HG02852 (cell line): ENCODE measurements around the gene SLC1A7.

Source experiments
- ATAC-seq: cut with Tn5 transposase; IDR thresholded peaks from one replicate; pipeline ENCODE4 v1.9.1; 2021; ENCODE audit warnings: mild to moderate bottlenecking, moderate library complexity; ENCODE audit not compliant: unreplicated experiment

SLC1A7 gene

DNA sequence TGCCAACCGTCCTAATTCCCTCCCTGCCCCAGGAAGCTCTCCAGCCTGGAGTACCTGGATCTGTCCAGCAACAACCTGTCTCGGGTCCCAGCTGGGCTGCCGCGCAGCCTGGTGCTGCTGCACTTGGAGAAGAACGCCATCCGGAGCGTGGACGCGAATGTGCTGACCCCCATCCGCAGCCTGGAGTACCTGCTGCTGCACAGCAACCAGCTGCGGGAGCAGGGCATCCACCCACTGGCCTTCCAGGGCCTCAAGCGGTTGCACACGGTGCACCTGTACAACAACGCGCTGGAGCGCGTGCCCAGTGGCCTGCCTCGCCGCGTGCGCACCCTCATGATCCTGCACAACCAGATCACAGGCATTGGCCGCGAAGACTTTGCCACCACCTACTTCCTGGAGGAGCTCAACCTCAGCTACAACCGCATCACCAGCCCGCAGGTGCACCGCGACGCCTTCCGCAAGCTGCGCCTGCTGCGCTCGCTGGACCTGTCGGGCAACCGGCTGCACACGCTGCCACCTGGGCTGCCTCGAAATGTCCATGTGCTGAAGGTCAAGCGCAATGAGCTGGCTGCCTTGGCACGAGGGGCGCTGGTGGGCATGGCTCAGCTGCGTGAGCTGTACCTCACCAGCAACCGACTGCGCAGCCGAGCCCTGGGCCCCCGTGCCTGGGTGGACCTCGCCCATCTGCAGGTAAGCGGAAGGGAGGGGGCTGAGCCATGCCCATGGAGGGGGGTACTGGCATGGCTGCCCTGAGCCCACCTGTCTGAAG, 63.9 kb downstream of the SLC1A7 start:
- no peak for ATAC-seq

DNA sequence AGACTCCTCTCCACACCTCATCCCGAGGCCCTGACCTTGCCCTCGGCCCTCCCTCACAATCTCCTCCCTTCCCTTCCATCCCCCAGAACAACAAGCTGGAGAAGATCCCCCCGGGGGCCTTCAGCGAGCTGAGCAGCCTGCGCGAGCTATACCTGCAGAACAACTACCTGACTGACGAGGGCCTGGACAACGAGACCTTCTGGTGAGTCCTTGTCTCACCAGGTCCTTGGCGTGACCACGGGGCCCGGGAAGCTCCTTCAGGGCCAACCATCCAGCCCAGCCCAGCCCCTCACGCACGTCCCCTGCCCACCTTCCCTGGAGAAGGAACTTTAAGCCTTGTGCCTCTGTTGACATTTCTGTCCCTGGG, 64.9 kb downstream of the SLC1A7 start:
- ATAC-seq = no peak

DNA sequence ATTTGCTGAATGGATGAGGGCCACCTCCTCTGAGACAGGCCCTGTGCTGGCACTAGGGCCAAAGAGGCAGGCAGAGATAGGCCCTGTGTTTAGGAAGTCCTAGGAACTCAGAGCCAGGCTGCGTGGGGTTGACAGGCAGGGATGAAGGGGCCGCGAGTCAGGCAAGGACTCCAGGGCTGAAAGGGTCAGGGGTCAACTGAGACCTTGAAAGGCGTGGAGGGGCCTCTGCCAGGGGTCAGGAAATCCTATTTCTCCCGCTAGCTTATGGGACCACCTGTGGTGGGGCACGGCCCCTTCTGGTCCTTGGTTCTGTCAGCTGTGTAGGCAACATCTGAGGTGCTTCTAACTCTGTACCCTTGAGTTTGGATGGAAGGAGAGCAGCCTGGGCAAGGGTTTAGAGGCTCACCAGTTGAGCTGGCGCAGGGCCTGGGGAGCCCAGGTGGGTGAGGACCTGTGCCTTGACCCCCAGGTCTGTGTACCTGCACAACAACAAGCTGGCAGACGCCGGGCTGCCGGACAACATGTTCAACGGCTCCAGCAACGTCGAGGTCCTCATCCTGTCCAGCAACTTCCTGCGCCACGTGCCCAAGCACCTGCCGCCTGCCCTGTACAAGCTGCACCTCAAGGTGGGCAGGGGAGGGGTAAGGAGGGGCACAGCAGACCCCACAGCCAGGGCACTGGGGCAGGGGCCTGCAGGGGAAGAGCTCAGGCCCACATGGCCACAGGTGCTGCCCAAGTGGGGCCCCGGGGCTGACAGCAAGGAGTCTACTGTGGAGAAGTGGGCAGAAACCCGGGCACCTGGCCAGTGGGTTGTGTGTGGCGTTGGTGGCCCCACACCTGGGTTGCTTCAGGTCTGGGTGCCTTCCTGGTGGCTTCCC, 65.5 kb downstream of the SLC1A7 start:
- ATAC-seq = no peak

DNA sequence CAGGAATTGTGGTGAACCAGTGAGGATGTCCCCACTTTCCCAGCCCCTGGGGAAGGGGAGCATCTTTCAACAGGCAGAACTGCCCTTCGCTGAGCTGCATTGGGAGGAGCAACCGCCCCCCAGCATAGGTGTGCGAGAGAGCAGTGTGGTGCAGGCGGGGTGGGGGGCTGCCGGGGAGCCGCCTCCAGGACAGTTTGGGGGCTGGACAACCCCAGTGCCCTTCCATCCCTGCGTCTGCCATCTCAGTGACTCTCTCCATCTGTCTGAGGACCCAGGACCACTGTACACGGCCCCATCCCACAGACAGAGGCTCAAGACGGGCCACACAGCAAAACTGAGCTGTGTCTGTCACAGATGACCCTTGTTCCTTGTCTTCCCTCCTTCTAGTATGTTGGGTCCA, 66.3 kb downstream of the SLC1A7 start:
- no peak for ATAC-seq

DNA sequence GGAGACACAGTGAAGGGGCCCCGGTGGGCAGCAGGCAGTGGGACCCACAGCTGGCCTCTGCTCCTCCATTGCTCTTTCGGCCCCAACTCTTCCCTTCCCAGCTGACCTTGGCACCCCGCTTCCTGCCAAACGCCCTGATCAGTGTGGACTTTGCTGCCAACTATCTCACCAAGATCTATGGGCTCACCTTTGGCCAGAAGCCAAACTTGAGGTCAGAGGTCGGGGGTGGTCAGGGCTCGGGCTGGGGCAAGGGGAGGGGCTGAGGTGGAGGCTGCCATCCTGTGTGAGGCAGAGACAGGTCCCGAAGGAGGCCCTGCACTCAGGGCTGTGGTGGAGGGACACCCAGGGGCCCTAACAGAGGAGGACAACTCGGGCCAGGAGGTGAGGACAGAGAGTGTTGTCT, 66.7 kb downstream of the SLC1A7 start:
- ATAC-seq = no peak

DNA sequence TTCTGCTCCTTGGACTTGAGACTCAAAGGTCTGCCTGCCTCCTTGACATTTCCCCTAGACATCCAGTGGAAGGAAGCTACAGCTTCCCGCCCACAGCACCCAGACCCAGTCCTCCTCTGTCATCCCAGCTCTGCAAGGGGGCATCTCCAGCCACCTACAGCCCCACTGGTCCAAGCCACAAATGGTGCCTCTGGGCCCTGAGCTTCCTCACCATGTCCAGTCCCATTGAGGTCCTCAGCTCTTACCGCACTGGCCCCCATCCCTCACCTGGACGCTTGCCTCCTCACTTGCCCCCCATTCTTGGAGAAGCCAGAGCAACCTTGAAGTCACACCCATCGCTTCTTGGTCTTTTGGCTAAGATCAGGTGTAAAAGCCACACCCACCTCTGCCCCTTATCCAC, 67.2 kb downstream of the SLC1A7 start:
- ATAC-seq = no peak

DNA sequence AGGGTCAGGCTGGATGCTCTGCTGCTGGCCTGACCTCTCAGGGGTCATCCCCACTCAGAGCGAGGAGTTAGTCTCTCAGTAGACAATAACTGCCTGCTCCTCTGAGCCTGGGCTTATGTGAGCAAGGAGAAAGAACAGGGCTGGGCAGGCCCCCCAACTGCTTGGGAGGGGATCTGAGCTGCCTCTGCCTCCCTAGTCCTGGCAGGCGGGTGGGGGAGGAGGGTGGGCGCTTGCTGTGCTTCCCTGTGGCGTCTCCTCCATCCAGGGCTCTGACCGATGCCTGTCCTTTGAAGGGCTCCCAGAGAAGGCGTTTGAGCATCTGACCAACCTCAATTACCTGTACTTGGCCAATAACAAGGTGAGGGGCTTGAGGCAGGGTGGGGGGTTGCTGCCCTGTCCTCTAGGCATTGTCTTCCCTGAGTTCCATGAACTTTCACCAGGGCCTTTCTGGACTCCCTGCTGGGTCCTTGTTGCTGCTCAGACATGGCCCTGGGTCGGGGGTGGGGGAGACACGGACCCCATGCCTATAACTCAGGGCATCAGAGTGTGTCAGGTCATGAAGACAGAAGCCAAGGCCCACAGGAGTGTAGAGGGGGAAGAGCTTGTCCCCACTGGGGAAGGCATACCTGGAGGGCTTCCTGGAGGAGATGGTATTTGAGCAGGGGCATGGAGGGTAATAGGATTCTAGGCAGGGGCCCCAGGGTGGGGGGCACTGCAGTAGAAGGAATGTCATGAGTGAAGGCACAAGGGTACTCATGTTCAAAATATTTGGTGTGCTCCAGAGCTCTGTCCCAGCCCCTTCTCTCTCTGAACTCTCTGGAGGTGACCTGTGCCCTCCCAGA, 67.9 kb downstream of the SLC1A7 start:
- ATAC-seq = no peak

DNA sequence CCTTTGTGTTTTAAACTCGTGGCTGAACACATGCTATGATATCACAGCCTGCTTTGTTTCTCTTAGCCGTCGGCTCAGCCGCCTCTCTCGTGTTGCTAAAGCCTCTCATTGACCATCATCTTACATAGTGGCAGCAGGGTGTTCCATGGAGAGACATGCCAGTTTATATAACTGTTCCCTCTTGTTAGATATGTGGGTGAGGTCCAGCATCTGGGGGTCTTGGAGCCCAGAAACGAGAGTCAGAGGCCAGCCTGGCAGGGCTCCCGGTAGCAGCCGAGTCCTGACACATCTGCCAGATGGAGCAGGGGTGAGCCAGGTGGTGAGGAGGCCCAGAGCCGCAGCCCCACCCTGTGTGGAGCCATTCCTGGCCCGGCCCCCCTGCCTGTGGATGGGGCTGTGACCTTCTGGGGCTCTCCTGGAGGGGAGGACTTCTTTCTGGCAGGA, 68.5 kb downstream of the SLC1A7 start:
- ATAC-seq = no peak

DNA sequence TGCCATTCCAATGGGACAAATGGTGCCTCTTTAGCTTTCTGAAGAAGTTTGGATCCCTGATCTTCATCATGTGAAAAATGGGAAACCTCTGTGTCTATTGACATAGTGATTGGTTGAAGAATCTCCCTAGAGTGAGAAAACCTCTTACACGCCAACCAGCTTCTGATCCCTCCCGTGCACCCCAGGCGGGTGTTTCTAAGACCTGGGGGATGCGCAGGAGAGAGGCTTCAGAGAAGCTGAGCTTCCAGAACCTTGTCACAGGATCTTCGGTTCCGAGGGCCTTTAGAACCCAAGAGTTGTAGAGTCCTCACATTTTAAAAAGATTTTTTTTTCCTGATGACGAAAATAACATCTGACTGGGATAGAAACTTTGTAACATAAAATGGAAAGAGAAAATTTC, 69.2 kb downstream of the SLC1A7 start:
- no peak for ATAC-seq

DNA sequence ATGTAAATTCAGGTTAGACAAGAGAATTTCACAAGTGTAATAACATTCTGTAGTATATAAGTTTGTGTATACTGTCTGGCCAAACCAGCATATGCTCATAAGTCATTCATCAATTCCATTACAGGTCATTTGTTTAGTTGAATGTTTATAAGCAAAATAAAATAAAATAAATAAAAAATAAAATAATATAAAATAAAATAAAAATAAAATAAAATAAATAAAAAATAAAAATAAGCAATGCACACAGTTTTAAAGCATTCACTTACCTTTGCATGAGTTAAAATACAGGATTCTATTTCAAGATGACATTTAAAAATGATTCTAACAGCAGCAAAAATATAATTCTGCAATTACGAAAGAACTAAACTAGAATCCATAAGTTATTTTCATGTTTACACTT, 70.5 kb downstream of the SLC1A7 start:
- no peak for ATAC-seq

DNA sequence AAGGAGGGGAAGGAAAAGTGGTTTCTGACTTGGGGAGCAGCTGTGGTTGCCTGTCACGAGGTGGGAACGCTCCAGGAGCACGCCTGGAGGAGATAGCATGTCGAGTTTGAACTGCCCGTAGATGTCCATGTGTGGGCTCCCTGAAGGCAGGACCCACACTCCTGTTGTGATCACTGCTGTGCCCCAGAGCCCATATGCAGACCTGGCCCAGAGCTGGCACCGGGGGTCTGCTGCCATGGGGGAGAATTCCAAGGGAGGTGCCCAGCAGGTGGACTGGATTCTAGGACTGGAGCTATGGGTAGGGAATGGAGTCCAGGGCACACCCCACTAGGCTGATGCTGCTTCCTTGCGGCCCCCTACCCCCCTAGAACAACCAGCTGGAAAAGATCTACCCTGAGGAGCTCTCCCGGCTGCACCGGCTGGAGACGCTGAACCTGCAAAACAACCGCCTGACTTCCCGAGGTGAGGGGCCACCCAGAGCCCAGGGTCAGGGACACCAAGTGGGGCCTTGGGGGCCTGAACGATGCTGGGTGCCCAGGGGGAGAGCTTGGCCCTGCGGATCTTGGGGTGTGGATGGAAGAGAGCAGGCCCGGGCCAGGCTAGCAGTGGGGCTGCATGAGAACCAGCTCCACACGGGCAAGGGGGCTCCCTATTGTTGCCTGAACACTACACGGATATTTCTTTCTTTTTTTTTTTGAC, 71.1 kb downstream of the SLC1A7 start:
- ATAC-seq = no peak

DNA sequence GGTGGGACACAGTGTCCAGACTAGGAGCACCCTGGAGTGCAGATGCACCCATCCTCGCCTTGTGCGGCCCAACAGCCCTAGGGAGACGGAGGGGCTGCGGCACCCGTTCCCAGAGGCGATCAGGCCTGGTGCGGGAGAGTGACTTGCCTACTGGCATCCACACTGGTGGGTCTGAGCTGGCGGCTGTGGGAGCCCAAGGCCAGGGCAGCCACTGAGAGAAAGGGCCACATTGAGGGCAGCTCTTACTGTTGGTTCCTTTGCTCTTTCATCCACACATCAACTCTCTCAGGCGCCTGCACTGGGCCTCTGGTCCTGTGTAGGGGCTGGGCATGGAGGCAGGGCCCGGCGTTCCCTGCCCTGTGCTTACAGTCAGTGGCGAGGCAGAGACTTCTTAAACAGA, 71.8 kb downstream of the SLC1A7 start:
- no peak for ATAC-seq

DNA sequence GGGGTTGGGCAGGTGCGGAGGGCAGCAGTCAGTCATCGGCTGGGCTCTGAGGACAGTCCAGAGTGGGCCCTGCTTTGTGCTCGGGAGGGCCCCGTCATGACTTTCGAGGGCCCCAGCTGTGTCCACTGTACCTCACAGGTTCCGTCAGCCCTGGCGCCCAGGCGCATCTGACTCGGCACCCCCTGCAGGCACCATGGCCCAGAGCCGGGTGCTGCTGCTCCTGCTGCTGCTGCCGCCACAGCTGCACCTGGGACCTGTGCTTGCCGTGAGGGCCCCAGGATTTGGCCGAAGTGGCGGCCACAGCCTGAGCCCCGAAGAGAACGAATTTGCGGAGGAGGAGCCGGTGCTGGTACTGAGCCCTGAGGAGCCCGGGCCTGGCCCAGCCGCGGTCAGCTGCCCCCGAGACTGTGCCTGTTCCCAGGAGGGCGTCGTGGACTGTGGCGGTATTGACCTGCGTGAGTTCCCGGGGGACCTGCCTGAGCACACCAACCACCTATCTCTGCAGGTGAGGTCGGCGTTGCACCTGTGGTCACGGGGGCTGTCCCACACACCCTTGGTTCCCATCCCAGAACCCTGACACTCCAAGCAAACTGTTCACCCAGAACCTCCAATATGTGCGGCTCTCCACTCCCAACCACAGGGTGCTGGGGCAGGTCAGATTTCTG, 72.6 kb downstream of the SLC1A7 start:
- no peak for ATAC-seq

DNA sequence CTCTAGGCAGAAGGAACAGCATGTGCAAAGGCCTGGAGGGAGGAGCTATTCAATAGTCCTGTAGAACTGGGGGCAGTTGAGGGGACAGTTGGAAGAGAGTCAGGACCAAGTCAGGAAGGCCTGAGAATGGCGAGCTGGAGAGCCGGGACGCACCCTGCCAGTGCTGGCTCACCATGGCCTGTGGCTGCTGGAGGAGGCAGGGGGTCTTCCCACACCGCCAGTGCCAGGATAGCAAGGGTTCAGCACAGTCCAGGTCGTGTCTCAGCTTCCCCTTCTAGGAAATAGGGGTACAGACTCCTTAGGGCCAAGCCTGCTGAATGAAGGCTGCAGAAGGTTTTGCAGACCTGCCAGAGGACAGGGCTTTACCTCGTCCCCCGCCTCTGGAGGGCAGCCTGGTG, 73.2 kb downstream of the SLC1A7 start:
- ATAC-seq = no peak

DNA sequence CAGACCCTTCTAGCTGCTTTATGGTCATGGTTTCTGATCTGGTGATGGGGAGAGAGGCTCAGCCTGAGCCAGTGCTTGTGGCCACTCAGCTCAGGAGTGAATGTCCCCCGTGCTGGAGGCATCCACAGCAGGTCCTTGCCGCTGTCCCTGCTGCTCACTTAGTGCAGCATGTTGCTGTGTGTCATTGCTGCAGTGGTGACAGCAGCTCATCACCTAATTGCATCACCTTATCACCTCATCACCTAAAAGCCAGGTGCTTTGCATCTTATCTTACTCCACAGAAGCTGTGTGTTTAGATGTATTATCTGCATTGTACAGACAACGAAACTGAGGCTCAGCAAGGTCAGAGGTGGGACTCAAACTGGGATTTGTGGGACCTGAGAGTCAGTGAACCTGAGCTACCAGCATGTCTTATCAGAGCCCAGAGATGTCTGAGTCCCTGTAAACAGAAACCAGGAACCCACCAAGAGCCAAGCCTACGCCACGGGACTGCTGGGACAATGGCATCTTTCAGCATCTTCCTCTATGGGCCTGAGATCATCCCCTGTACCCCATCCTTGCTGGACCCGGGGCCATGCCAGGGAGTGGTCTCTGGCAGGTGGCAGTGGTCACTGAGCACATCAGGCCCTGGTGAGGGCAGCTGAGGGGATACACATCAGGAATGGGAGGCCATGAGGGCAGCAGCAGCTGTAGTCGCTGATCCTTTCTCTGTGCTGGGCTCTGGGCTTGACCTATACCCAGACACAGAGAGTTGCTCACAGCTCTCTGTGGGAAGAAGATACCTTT, 73.9 kb downstream of the SLC1A7 start:
- no peak for ATAC-seq

DNA sequence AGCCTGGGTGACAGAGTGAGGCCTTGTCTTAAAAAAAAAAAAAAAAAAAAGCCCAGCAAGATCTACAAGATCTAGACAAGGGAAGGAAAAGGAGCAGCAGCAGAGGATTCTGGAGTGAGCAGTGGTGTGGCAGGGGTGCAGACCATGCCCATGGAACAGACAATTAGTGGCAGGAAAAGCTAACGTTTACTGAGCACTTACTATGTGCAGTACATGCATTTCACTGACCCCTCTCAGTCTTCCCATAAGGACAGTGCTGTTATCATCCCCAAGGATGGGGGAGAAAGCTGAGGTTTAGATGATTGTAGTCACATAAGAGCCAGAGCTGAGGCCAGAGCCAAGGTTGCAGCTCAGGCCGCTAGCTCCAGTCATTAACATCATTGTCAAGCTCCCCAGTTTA, 74.6 kb downstream of the SLC1A7 start:
- ATAC-seq = no peak

DNA sequence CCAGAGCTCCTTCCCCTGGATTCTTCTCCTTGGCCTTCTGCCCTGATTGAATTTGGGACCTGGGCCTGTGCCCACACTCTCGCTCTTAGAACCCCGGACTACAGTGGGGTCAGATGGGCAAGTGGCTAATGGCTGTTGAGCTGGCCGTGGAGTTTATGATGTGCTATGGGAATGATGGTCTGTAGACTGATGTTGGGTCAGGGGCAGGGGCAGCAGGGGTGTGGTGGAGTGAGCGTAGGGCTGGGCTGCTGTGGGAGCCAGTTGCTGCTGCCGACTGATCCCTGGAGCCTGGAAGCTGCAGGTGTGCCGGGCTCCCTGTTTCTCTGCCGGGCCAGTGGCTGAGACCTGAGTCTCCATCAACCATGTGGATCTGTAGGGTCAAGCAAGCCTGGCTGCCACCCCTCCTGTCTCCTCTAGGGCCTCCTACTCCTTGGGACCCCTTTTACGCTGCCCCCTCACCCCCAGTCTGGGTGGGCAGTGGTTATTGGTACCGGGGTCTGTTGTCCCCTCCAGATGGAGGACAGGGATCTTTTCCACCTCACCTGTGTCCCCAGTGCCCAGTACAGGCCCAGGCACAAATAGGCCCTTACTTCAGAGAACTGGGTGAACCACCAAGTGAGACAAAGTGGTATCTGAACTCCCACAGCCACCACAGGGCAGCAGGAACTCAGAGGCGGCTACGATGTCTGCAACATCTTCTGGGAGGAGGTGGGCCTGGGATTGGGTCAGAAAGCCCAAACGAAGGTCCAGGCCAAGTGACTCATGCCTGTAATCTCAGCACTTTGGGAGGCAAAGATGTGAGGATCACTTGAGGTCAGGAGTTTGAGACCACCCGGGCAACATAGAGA, 75.3 kb downstream of the SLC1A7 start:
- ATAC-seq = no peak

DNA sequence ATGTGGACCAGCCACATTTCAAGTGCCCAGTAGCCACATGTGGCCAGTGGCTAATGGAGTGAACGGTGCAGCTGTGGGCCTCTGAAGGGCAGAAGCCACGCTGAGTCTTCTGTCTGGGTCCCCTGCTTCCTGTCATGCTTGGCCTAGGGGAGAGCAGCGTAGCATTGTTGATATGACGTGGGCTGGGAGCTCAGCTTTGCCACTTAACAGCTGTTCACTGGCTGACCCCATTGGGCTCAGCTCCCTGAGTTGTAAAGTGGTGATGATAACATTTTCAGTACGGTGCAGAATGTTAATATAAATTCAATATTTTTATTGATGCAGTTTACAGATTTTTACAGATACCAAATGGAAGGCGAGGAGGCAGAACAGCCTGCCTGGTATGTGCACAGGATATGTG, 76.0 kb downstream of the SLC1A7 start:
- no peak for ATAC-seq

DNA sequence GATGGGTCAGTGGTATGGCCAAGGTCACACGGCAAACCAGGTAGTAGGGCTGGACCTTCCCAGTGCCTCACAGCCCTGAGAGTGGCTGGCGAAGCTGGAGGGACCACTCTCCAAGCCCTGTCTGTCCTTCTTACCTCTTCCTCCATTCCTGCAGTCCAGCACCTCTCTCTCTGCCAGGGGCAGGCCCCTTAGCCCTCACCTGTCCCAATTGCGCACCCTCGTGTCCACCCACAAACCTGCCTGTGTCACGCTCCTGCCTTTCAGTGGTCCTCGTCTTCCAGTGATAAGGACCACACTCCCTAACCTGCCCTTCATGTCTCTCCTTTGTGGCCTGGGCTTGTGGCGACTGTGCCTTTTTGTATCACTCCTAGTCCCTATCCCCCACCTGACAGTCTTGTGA, 77.0 kb downstream of the SLC1A7 start:
- ATAC-seq = no peak
